HEK293 (cell line): ENCODE results near the gene NCEH1.

Source experiments
- ZNF274 ChIP-seq, 2 experiments: fragments of 200-500 bp in 1 of 2; fragments of 450-650 bp in 1 of 2; sonication (Bioruptor generic) in 1 of 2; formaldehyde crosslinking in 1 of 2; IDR thresholded peaks; 2 replicates each; pipeline versions ENCODE4 v1.5.1 to v1.6.1; 2014 to 2016; ENCODE audit warnings: borderline replicate concordance in 1 of 2, inconsistent platforms in 1 of 2, low read length in 1 of 2, missing biosample characterization in 1 of 2, missing genetic modification characterization in 1 of 2
- ZNF324 ChIP-seq: fragments of 450-650 bp; formaldehyde crosslinking; IDR thresholded peaks from 2 replicates; pipeline ENCODE4 v1.5.1; 2016; ENCODE audit warnings: missing biosample characterization, missing genetic modification characterization

DNA sequence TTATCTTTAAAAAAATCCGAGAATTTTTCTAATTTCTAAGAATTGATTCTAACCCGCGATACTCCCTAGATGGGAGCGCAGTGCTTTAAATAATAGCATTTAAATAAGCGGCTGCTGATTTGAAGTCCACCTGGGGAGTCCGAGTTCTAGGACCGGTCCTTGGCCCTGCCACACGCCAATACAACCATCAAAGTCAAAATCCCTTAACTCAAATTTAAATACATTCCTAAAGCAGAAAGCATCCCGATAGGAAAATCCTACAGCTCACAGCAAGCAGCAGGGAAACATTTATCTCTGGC is 39.2 kb upstream of the NCEH1 start:
- no peak for TF ChIP-seq ZNF324 (tag by site-specific recombination)
- no peak for TF ChIP-seq ZNF274 (IDR thresholded peaks at IDR 0.05; ENCODE audit: low read length)
- TF ChIP-seq ZNF274 (tag by site-specific recombination; IDR thresholded peaks at IDR 0.05; ENCODE audit: borderline replicate concordance) = no peak
